Posterior cingulate gyrus (tissue), 11 donors: ENCODE data around the gene ZDHHC12.

ENCODE experiments used
- DNase-seq, 10 donors: peaks; one replicate each; pipeline versions ENCODE4 v3.0.0 to v3.0.0-alpha.2; 2020 to 2021; ENCODE audit warnings: mixed read lengths in 3 of 10
- intact Hi-C: fragments of 100-400 bp; cut with DNase I; formaldehyde crosslinking; loops from one replicate; pipeline ENCODE4 v1.15.1; 2023

Gene ZDHHC12

GRCh38 chr9:128723866-128724743, at the start of gene ZDHHC12:
TSS of gene ZDHHC12 (minus strand) at chr9:128724127. CDS start at chr9:128724093, 34 bp downstream.
- DNase-seq: peak; percentile 79 to 99 (median 91)
- intact Hi-C loops: loop anchor here (10.0 kb wide), 1 partner anchor 61 kb away; the partner anchor contains the start of gene TBC1D13

- peak in 1 of 10 donors; percentile 8 for DNase-seq
- intact Hi-C loops: no loop called here
These were observed 49.1 kb upstream of the ZDHHC12 start for GRCh38 chr9:128773049-128773448.

GRCh38 chr9:128771745-128772519, 48.0 kb upstream of the ZDHHC12 start, which contains the start of gene ZER1:
TSS of gene ZER1 (minus strand) at chr9:128771927. CDS start at chr9:128755565, 16,362 bp downstream.
- DNase-seq: peak; percentile 89 to 99 (median 94)
- intact Hi-C loops: loop anchor here (1.0 kb wide), 1 partner anchor 15 kb away; the partner anchor contains the start of gene TBC1D13

- intact Hi-C loops: no loop called here
- DNase-seq: peak in 3 of 10 donors; percentile 12 to 86 (median 19)
These were observed 47.3 kb upstream of the ZDHHC12 start for GRCh38 chr9:128771094-128771721.

- intact Hi-C loops: no loop called here
- DNase-seq: peak in 3 of 10 donors; percentile 5 to 24 (median 20)
These were observed 46.5 kb upstream of the ZDHHC12 start for GRCh38 chr9:128770286-128771030.

- intact Hi-C loops: no loop called here
These were observed 44.7 kb upstream of the ZDHHC12 start for GRCh38 chr9:128768606-128769005.

GRCh38 chr9:128765499-128765898, 41.6 kb upstream of the ZDHHC12 start:
- intact Hi-C loops: no loop called here
- peak in 1 of 10 donors; percentile 35 for DNase-seq

More at GRCh38 chr9:128768606-128769005, 44.7 kb upstream of the ZDHHC12 start:
- DNase-seq: peak in 2 of 10 donors; percentile 28 to 38

- intact Hi-C loops: no loop called here
- no peak for DNase-seq
These were observed 40.4 kb upstream of the ZDHHC12 start for GRCh38 chr9:128764361-128764760.

- peak in 1 of 10 donors; percentile 60 for DNase-seq
- intact Hi-C loops: no loop called here
These were observed 38.9 kb upstream of the ZDHHC12 start for GRCh38 chr9:128762671-128763449.

- DNase-seq: peak in 1 of 10 donors; percentile 1
- intact Hi-C loops: no loop called here
These were observed 33.7 kb upstream of the ZDHHC12 start for GRCh38 chr9:128757602-128758001.

GRCh38 chr9:128753627-128754026, 29.7 kb upstream of the ZDHHC12 start:
- intact Hi-C loops: no loop called here
- peak in 1 of 10 donors; percentile 8 for DNase-seq

GRCh38 chr9:128750926-128751595, 27.1 kb upstream of the ZDHHC12 start:
- no peak for DNase-seq
- intact Hi-C loops: no loop called here

- no peak for DNase-seq
- intact Hi-C loops: no loop called here
These were observed 23.3 kb upstream of the ZDHHC12 start for GRCh38 chr9:128747241-128747640.

- no peak for DNase-seq
- intact Hi-C loops: no loop called here
These were observed 19.5 kb upstream of the ZDHHC12 start for GRCh38 chr9:128743421-128743820.

GRCh38 chr9:128742401-128742800, 18.5 kb upstream of the ZDHHC12 start:
- intact Hi-C loops: no loop called here
- DNase-seq: no peak

- DNase-seq: peak in 6 of 10 donors; percentile 30 to 83 (median 48)
- intact Hi-C loops: no loop called here
These were observed 11.4 kb upstream of the ZDHHC12 start for GRCh38 chr9:128735373-128735772.

GRCh38 chr9:128733256-128733655, 9.3 kb upstream of the ZDHHC12 start:
- DNase-seq: peak in 5 of 10 donors; percentile 57 to 67 (median 65)
- intact Hi-C loops: no loop called here

- intact Hi-C loops: no loop called here
- DNase-seq: no peak
These were observed 8.6 kb upstream of the ZDHHC12 start for GRCh38 chr9:128732576-128732975.
